PC-9 (cell line): ENCODE results near the gene CRIP2.

Experiments used
- EZH2 ChIP-seq: fragments of 200-600 bp; sonication (generic); IDR thresholded peaks from 2 replicates; pipeline ENCODE4 v1.8.0; 2017; ENCODE audit warnings: antibody characterized with exemption, low read depth
- TF ChIP-seq, protein P1 (sequence below): fragments of 200-600 bp; sonication (generic); conservative IDR thresholded peaks from 2 replicates; pipeline ENCODE4 v1.6.1; 2017; ENCODE audit warnings: mixed run types, antibody characterized with exemption, mild to moderate bottlenecking, moderate library complexity

DNA sequence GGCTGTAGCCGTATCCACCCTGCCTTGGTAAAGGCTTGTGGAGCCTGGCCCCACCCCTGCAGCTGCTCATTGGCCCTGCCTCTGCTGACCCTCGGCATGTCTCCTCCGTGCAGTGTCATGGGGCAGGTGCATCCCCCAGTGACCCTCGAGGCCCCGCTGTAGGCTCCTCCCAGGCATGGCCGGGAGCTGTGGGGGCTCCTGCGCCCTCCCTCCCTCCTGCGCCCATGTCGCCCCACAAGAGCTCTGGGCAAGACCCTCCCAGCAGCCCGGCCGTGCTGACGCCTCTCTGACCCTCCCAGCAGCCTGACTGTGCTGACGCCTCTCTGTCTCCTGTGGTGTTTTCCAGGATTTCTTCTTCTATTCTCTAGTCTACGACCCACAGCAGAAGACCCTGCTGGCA, 20.8 kb upstream of the CRIP2 start:
- TF ChIP-seq, protein P1, sequence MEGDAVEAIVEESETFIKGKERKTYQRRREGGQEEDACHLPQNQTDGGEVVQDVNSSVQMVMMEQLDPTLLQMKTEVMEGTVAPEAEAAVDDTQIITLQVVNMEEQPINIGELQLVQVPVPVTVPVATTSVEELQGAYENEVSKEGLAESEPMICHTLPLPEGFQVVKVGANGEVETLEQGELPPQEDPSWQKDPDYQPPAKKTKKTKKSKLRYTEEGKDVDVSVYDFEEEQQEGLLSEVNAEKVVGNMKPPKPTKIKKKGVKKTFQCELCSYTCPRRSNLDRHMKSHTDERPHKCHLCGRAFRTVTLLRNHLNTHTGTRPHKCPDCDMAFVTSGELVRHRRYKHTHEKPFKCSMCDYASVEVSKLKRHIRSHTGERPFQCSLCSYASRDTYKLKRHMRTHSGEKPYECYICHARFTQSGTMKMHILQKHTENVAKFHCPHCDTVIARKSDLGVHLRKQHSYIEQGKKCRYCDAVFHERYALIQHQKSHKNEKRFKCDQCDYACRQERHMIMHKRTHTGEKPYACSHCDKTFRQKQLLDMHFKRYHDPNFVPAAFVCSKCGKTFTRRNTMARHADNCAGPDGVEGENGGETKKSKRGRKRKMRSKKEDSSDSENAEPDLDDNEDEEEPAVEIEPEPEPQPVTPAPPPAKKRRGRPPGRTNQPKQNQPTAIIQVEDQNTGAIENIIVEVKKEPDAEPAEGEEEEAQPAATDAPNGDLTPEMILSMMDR = no peak
- TF ChIP-seq EZH2 = no peak
